Brain microvascular endothelial cell (primary cell): ENCODE measurements around the gene CHRNA9.

Source experiments
- DNase-seq: peaks from one replicate; pipeline ENCODE4 v3.0.0-alpha.2; 2020
- H3K27ac ChIP-seq: fragments of 250-450 bp; sonication (Bioruptor Pico); 2 replicates; pipeline ENCODE4 v1.5.1; 2020; ENCODE audit warnings: mild to moderate bottlenecking, moderate library complexity
- H3K27me3 ChIP-seq: fragments of 250-450 bp; sonication (Bioruptor Pico); replicated peaks from 2 replicates; pipeline ENCODE4 v1.5.1; 2020; ENCODE audit warnings: mild to moderate bottlenecking
- H3K36me3 ChIP-seq: fragments of 250-450 bp; sonication (Bioruptor Pico); replicated peaks from 2 replicates; pipeline ENCODE4 v1.5.1; 2020; ENCODE audit warnings: mild to moderate bottlenecking
- H3K4me3 ChIP-seq: 2 replicates; pipeline ENCODE4 v1.5.1; 2011; ENCODE audit warnings: low read depth, mild to moderate bottlenecking, control low read depth, low read length, moderate library complexity
- in situ Hi-C: cut with HindIII; loops from 2 replicates; pipeline ENCODE4 v1.10.0; 2017; ENCODE audit warnings: low sequenced_read_pairs, low pct_ligation_motif_present
- TF ChIP-seq, protein P1 (sequence below): IDR thresholded peaks from 2 replicates; pipeline ENCODE4 v1.5.1; 2011; ENCODE audit warnings: low read depth, mild to moderate bottlenecking, moderate library complexity, low read length, control low read depth, inconsistent platforms; ENCODE audit errors: missing control alignments

The CHRNA9 gene

DNA sequence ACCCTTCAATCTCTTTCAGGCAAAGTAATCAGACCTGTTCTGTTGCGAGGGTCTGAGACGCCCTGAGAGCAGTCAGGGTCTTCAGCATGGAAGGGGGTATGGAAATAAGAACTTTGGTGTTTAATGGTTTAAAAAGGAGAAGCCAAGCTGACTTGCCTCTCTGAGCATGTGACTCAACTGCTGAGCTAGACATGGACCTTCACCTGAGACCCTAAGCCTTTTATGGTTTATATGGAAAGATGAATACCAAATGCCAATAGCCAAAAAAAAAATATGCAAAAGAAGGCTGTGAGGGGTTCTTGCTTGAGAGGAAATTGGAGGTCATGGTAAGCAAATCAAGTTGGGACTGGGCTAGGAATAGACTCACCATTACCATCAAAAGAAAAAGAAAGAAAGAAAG lies 30.6 kb downstream of the CHRNA9 start:
- Histone ChIP-seq H3K4me3 (no peak overlapping the region), H3K27ac (no peak overlapping the region), H3K36me3 (no peaks in the 10 kb centered on the region), H3K27me3 (no peaks in the 10 kb centered on the region)
- in situ Hi-C loops: no loop called here
- DNase-seq: no peak
- TF ChIP-seq, protein P1, sequence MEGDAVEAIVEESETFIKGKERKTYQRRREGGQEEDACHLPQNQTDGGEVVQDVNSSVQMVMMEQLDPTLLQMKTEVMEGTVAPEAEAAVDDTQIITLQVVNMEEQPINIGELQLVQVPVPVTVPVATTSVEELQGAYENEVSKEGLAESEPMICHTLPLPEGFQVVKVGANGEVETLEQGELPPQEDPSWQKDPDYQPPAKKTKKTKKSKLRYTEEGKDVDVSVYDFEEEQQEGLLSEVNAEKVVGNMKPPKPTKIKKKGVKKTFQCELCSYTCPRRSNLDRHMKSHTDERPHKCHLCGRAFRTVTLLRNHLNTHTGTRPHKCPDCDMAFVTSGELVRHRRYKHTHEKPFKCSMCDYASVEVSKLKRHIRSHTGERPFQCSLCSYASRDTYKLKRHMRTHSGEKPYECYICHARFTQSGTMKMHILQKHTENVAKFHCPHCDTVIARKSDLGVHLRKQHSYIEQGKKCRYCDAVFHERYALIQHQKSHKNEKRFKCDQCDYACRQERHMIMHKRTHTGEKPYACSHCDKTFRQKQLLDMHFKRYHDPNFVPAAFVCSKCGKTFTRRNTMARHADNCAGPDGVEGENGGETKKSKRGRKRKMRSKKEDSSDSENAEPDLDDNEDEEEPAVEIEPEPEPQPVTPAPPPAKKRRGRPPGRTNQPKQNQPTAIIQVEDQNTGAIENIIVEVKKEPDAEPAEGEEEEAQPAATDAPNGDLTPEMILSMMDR: no peak

DNA sequence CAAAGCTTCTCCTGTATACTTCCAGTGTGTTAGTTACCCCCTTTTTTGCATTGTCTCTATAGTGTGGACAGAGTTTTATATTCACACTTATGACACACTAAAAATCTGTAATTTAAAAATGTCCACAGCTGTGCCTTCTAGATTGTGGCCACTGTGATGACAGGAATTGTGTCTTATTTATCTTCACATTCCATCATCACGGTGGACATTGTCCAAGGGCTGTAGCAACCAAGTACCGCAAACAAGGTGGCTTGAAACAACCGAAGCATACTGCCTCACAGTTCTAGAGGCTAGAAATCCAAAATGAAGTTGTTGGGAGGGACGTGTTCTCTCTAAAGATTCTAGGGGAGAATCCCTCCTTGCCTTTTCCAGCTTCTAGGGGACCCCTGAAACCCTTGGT lies 32.3 kb downstream of the CHRNA9 start:
- Histone ChIP-seq H3K36me3 (no peaks in the 10 kb centered on the region), H3K27ac (no peak overlapping the region), H3K4me3 (no peak overlapping the region), H3K27me3 (no peaks in the 10 kb centered on the region)
- TF ChIP-seq, protein P1: no peak
- in situ Hi-C loops: no loop called here
- no peak for DNase-seq

DNA sequence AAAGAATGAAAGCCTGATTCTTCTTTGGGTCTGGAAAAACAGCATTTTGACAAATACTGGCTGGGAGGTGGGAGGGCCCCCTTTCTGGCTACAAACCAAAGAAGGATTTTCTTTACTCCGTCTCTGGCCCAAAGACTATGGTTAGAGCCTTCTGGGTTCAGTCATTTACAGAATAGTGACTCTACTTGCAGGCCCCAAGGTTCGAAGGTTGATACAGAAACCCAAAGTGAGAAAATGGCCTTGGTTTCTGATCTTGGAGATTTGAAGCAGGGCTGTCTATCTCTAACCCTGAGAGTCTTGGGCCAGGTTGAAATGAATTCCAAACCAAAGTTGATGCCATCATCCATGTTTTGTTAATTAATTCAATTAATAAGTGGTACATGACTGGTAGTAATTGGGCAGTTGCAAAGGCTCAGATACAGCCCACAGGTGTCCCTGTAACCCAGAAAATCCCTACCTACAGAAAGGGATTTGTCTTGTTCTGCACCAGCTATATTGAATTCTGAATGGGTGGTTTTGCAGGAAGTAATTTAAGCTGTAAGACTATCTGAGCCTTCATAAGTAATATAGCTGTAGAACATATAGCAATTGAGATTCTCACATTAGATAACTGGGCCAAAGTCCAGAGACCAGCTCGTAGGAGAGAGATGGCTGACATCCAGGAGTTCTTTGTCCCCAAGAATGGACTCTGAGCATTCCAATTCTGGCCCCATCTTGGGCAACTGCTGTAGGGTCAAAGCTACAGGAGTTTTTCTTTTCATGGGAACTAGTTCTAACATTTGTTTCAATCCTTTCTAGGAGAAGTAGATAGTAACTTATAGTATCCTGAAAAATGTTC lies 34.5 kb downstream of the CHRNA9 start:
- DNase-seq: no peak
- Histone ChIP-seq H3K4me3 (no peak overlapping the region), H3K36me3 (no peaks in the 10 kb centered on the region), H3K27me3 (peaks cover 2% of the 10 kb centered on the region), H3K27ac (no peak overlapping the region)
- in situ Hi-C loops: no loop called here
- TF ChIP-seq, protein P1: no peak

DNA sequence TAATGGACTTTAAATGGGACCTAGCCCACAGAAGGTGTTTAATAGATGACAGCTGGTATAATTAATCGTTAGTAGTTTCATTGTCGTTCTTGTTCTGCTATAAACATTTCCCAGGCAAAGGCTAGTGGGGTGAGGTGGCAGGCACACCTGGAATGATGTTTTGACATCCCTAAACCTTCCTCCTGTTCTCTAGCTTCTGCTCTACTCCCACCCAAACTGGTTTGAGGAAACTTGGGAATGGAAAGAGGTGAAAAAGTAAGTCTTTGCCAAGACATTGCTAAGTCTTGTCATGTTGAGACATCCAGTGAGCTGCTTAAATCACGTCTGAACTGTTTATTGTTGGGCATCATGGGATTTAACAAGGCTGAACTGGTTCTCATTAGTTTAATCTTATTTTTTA lies 37.5 kb downstream of the CHRNA9 start:
- H3K27ac ChIP-seq: no peak overlapping the region
- no peaks in the 10 kb centered on the region for H3K36me3 ChIP-seq
- no peak overlapping the region for H3K4me3 ChIP-seq
- TF ChIP-seq, protein P1: no peak
- peaks cover 2% of the 10 kb centered on the region for H3K27me3 ChIP-seq
- in situ Hi-C loops: no loop called here
- DNase-seq: no peak

DNA sequence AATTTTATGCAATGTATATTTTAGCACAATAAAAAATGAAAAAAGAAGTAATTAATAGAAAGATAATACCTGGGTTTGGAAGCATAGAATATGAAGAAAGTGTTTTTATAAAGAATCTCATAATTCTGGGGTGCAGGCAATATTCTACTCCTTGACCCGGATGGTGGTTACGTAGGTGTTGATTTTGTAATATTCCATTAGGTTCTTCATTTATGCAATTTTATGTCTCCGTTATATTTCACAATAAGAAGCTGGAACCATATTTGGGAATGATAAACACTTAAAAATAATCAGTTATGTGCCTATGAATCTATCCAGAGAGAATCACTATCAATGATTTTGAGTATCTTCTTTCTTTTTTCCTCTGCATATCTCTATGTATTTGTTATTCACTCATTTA lies 38.5 kb downstream of the CHRNA9 start:
- H3K36me3 ChIP-seq: no peaks in the 10 kb centered on the region
- H3K4me3 ChIP-seq: no peak overlapping the region
- peaks cover 2% of the 10 kb centered on the region for H3K27me3 ChIP-seq
- H3K27ac ChIP-seq: no peak overlapping the region
- TF ChIP-seq, protein P1: no peak
- DNase-seq: no peak
- in situ Hi-C loops: no loop called here

DNA sequence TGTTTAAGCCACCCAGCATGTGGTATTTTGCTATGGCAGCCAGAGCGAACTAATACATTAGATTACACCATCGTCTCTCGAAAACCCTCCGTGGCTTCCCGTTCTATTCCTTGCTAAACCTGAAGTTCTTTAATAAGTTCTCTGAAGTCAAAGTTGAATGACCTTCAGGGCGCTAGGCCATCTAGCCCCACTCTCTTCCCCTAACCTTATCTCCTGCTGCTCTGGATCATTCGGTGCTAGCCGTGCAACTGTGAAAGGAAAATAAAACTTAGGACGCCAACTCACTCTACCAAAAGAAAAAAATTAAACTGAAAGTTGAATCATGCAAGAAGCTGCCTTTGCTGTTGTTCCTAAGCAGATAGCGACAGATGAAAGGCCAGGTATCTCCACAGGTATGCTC lies 40.0 kb downstream of the CHRNA9 start:
- H3K27me3 ChIP-seq: peaks cover 2% of the 10 kb centered on the region
- TF ChIP-seq, protein P1: no peak
- in situ Hi-C loops: no loop called here
- no peak for DNase-seq
- no peak overlapping the region for H3K27ac ChIP-seq
- no peak overlapping the region for H3K4me3 ChIP-seq
- H3K36me3 ChIP-seq: no peaks in the 10 kb centered on the region
